HG02759 (cell line): ENCODE results near the gene RFPL1.
"Not testable (repeated sequence)": the region's sequence is repeated elsewhere in the genome, so short reads cannot be mapped to it uniquely, and the experiment has no call there.

Experiments used
- ATAC-seq: cut with Tn5 transposase; IDR thresholded peaks from one replicate; pipeline ENCODE4 v1.9.1; 2021; ENCODE audit warnings: mild to moderate bottlenecking, moderate library complexity; ENCODE audit not compliant: unreplicated experiment

The RFPL1 gene

DNA sequence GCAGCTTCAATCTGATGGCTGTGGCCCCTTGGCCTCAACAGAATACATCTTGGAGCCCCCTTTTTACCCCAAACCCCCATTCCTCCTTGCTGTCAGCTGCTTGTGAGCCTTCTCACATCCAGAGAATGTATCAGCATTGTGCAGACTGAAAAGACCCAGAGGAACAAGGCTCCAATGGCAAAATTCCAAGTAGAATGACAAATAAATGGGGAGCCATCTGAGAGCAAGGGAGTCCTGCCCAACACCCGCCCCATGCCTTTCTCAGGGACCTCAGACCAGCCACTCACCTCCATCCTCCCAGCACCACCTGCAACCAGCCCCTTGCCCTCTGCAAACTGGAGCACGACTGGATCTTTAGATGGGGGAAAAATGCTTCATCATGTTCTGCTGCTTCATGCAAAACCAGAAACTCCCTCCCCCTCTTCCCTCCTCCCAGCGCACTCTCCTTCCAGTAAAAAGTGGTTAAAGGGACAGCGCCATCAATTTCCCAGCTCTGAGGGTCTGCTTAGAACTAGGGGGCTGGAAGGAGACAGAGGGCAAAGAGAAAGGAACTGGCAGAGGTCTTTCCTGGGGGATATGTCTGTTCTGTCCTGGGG lies 39.4 kb downstream of the RFPL1 start:
- no peak for ATAC-seq

DNA sequence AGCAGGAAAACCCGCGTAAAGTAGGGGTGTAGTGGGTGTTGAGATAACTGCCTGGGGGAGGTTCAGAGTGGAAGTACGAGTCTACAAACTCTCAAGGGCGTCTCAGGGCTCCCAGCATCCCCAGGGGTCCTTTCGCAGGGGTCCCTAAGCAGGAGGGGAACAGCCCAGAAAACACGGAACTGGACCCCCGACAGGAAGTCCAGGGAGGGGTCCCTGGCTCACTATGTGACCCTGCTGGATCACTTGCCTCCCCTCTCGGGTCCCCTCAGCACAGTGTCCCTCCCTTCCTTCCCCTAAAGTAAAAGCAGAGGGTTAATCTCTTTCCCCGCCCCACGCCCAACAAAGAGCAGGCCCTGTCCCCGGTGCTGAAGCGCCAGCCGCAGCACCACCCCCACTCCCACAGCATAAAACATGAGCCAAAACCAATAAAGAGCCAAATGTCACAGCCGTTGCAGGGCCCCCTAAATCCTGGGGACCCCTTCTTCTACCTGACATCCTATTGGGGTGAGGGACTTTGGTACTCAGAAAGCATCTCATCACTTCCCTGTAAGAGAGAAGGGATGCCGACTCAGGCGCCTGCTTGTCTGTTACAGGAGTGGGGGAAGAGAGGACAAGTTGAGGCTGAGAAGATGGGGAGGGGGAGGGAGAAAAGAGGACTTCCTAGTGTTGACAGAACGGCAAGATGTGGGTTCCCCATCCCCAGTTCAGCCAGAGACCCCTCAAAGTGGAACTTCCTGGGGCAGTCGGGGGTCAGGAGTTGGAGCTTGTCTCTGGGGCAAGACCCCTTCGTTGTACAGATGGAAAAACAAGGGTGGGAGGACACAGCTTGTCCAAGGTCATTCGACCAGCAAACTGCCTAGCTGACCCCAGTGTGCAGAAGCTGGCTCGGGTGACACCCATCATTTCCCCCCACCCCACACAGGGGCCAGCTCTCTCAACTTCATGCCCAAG lies 40.2 kb downstream of the RFPL1 start:
- no peak for ATAC-seq

DNA sequence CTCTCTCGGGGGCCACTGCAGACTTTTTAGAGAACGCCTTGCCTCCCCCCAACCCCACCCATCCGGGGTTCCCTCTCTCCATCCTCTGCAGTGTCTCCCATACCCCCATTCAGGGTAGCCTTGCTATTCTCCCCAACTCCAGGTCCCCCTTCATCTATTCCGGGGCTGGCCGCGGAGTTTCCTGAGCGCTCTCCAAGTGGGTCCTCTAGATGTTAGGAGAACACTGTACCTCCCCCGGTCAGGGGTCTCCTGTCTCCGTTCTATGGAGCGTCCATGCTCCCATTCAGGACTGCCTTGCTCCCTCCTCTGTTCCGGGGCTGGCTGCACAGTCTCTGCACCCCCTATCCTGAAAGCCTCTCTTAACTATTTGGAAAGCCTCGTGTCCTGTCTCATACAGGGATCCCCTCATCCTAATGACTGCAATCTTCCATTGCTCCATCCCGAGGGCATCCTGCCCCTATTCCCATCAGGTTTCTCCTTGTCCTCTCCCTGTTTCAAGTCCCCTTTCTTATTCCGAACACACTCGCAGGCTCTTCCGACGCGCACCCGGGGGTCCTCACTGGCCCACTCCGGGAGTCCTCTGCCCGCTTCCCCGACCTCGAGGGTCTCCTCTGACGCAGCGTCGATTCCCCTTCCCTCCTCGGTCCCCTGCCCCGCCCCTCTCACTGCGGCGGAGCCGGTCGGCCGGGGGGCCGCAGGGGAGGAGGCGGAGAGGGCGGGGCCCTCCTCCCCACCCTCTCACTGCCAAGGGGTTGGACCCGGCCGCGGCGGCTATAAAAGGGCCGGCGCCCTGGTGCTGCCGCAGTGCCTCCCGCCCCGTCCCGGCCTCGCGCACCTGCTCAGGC lies 41.3 kb downstream of the RFPL1 start, which contains the start of gene NEFH:
Gene NEFH, plus strand, starts transcription at position 802 of the 845 bp plus-strand sequence. CDS start 45 bp downstream, outside the sequence.
- ATAC-seq = no peak

DNA sequence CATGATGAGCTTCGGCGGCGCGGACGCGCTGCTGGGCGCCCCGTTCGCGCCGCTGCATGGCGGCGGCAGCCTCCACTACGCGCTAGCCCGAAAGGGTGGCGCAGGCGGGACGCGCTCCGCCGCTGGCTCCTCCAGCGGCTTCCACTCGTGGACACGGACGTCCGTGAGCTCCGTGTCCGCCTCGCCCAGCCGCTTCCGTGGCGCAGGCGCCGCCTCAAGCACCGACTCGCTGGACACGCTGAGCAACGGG lies 41.8 kb downstream of the RFPL1 start:
- ATAC-seq = no peak

DNA sequence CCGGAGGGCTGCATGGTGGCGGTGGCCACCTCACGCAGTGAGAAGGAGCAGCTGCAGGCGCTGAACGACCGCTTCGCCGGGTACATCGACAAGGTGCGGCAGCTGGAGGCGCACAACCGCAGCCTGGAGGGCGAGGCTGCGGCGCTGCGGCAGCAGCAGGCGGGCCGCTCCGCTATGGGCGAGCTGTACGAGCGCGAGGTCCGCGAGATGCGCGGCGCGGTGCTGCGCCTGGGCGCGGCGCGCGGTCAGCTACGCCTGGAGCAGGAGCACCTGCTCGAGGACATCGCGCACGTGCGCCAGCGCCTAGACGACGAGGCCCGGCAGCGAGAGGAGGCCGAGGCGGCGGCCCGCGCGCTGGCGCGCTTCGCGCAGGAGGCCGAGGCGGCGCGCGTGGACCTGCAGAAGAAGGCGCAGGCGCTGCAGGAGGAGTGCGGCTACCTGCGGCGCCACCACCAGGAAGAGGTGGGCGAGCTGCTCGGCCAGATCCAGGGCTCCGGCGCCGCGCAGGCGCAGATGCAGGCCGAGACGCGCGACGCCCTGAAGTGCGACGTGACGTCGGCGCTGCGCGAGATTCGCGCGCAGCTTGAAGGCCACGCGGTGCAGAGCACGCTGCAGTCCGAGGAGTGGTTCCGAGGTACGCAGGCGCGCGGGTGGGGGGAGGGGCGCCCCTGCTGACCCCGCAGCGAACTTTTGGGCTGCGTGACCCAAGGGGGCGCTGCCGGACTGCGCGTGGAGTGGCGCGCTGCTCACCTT lies 42.3 kb downstream of the RFPL1 start:
- ATAC-seq = no peak

DNA sequence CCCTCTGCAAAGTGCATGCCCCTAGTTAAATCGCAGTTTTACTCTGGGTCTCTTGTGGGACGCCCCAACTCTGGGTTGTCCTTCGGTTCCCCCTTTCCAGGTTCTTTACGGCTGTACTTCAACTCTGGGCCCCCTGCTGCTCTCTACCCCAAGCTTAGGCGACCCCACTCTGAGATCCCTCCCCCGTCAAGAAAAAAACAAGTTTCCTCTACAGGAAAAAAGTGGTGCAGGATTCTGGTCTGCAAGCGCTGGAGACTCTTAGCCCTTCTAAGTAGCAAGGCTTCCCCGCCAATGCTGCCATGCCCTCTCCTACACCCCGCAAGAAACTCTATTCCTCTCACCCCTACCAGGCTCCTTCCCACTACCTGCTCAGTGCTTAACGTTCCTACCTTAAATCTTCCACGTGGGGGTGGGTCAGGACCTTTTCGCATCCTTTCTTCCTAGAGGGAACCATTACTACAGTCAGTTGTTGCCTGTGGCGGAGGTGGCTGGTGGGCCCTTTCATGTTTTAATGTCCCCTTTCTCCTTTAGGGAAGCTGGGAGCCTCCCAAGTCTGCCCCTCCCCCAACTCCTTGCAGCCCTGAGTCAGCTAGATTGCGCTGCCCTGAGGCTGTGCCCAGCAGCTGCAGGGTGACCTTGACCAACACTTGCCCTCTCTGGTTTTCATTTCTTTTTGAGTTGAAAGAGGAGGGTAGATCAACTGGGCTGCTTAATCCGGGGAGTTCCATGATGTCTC lies 43.0 kb downstream of the RFPL1 start:
- no peak for ATAC-seq

DNA sequence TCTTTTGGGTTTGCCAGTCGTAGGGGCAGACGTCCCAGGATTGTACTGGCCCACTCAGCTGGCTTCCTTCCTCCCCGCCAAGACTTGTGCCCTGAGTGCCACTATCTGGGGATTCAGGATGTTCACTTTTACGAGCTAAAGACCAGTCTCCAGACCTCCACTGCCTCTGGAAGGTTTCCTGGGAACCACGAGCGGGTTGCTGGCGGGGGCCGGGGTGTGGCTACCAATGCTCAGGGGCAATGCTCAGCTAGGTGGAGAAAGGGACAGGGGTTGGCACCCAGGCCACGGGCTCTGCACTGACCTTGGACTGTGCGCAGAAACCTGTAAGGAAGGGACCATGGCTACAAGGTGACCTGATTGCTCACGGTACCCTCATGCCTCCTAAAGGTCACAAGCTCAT lies 43.9 kb downstream of the RFPL1 start:
- no peak for ATAC-seq

DNA sequence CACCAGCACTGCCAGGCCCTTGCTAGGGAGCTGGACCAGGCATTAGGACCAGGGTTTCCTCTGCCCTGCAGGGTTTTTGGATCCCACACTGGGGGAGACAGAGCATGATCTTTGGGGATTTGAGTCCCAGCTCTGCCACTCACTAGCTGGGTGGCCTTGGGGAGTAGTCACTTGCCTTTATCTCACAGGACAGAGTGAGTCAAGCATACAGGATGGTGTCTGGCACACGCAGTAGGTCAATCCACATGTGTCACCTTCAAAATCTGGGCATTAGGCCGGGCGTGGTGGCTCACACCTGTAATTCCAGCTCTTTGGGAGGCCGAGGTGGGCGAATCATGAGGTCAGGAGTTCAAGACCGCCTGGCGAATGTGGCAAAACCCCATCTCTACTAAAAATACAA lies 44.3 kb downstream of the RFPL1 start:
- no peak for ATAC-seq

DNA sequence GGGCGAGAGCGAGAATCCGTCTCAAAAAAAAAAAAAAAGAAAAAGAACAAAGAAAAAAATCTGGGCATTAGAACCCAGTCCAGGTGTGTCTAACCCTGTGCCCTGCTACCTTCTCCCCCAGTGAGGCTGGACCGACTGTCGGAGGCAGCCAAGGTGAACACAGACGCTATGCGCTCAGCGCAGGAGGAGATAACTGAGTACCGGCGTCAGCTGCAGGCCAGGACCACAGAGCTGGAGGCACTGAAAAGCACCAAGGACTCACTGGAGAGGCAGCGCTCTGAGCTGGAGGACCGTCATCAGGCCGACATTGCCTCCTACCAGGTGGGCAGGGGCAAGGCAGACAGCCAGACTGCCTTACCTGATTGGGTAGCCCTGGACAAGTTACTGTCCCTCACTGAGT lies 44.9 kb downstream of the RFPL1 start:
- ATAC-seq = no peak

DNA sequence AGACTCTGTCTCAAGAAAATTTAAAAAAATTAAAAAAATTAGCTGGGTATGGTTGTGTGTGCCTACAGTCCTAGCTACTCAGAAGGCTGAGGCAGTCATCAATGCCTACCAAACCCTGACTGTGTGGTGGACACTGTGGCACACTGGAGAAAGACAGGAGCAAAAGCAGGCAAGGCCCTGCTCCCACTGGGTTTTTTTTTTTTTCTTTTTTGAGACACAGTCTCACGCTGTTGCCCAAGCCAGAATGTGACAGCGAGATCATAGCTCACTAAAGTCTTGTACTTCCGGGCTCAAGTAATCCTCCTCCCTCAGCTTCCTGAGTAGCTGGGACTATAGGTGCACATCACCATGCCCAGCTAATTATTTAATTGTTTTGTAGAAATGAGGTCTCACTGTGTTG lies 46.3 kb downstream of the RFPL1 start:
- no peak for ATAC-seq

DNA sequence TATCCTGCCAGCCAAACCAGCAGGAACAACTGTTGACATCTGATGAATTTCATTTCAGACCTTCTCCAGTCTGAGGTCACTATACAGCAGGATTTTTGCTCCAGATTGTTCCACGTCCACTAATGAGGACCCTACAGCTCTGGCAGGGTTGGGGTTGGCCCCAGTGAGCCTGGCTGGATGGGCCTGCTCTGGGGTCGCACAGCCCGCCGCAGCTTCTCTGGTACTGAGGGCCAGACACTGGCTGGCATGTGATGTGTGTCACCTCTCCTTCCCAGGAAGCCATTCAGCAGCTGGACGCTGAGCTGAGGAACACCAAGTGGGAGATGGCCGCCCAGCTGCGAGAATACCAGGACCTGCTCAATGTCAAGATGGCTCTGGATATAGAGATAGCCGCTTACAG lies 47.1 kb downstream of the RFPL1 start:
- no peak for ATAC-seq

DNA sequence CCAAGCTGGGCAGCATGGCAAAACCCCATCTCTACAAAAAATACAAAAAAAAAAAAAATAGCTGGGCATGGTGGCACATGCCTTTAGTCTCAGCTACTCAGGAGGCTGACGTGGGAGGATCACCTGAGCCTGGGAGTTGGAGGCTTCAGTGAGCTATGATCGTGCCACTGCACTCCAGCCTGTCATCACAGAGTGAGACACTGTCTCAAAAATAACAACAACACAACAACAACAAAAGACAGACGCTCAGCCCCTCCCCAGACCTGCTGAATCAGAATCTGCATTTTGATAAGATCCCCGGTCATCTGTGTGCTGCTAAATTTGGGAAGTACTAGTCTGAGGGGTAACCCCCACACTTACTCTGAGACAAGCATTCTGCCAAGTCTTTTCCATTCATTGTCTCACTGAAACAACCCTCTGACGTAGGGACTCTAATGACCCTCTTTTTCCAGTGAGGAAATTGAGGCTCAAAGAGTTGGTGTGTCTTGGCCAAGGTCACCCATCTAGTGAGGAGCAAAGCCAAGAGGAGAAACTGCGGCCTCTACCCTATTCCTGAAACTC lies 49.1 kb downstream of the RFPL1 start:
- no peak for ATAC-seq

DNA sequence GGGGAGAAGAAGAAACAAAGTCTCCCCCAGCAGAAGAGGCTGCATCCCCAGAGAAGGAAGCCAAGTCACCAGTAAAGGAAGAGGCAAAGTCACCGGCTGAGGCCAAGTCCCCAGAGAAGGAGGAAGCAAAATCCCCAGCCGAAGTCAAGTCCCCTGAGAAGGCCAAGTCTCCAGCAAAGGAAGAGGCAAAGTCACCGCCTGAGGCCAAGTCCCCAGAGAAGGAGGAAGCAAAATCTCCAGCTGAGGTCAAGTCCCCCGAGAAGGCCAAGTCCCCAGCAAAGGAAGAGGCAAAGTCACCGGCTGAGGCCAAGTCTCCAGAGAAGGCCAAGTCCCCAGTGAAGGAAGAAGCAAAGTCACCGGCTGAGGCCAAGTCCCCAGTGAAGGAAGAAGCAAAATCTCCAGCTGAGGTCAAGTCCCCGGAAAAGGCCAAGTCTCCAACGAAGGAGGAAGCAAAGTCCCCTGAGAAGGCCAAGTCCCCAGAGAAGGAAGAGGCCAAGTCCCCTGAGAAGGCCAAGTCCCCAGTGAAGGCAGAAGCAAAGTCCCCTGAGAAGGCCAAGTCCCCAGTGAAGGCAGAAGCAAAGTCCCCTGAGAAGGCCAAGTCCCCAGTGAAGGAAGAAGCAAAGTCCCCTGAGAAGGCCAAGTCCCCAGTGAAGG lies 50.9 kb downstream of the RFPL1 start:
- ATAC-seq = not testable (repeated sequence)

DNA sequence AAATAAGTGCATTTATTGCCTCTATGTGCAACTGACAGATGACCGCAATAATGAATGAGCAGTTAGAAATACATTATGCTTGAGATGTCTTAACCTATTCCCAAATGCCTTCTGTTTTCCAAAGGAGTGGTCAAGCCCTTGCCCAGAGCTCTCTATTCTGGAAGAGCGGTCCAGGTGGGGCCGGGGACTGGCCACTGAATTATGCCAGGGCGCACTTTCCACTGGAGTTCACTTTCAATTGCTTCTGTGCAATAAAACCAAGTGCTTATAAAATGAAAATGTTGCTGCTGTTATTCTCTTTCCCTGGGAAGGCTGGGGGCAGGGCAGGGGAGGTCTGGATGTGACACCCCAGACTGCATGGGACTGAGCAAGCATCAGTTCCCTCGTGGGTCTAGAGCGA lies 52.6 kb downstream of the RFPL1 start:
- ATAC-seq = no peak
